ENCODE measurements around the gene ENPP7.

GRCh38 chr17:79784353-79785016 lies 53.7 kb downstream of the ENPP7 start:
- no peak for TF ChIP-seq CTCF (IDR thresholded peaks at IDR 0.05; ENCODE audit: low read depth, low read length)
- no peak for TF ChIP-seq MAX (IDR thresholded peaks at IDR 0.05; ENCODE audit: low read depth, low read length)
- no peak for TF ChIP-seq POLR2A (IDR thresholded peaks at IDR 0.05; ENCODE audit: extremely low read depth, insufficient read length)
- TF ChIP-seq MYC (IDR thresholded peaks at IDR 0.05; ENCODE audit: low read depth, low read length) = no peak

Measured in NB4 (cell line).